Tibial nerve (tissue), 4 donors: Measurements from ENCODE around the gene SMIM14. TPM values are rescaled to one million over a fixed set of nuclear protein-coding genes. Genes with fewer than 3 reads are reported as not detected.
"Not testable (repeated sequence)": the region's sequence is repeated elsewhere in the genome, so short reads cannot be mapped to it uniquely, and the experiment has no call there.

Source experiments
- DNase-seq, 2 donors: peaks; one replicate each; pipeline ENCODE4 v3.0.0-alpha.2; 2019; ENCODE audit warnings: low spot score in 2 of 2
- H3K27ac ChIP-seq, 4 donors: fragments of 200-600 bp; sonication (generic) in 3 of 4; one replicate each; pipeline ENCODE4 v1.5.1; 2017 to 2019; ENCODE audit warnings: mild to moderate bottlenecking in 1 of 4
- H3K27me3 ChIP-seq, 2 donors: fragments of 200-600 bp; sonication (generic) in 1 of 2; one replicate each; pipeline versions ENCODE4 v1.5.1 to v1.6.0; 2017 to 2019
- H3K36me3 ChIP-seq, 3 donors: fragments of 200-600 bp; sonication (generic); one replicate each; pipeline ENCODE4 v1.5.1; 2018 to 2019
- H3K4me1 ChIP-seq, 4 donors: fragments of 200-600 bp; sonication (generic) in 3 of 4; one replicate each; pipeline ENCODE4 v1.5.1; 2017 to 2019
- H3K4me3 ChIP-seq, 4 donors: fragments of 200-600 bp; sonication (generic) in 3 of 4; one replicate each; pipeline ENCODE4 v1.5.1; 2017 to 2019; ENCODE audit warnings: mild to moderate bottlenecking in 1 of 4, moderate library complexity in 1 of 4
- H3K9me3 ChIP-seq, 4 donors: fragments of 200-600 bp; sonication (generic) in 3 of 4; one replicate each; pipeline ENCODE4 v1.5.1; 2017 to 2019
- EP300 ChIP-seq, 2 donors: sonication (generic); formaldehyde crosslinking; IDR thresholded peaks; one replicate each; pipeline ENCODE4 v1.6.1; 2017; ENCODE audit warnings: antibody characterized with exemption in 2 of 2, mild to moderate bottlenecking in 1 of 2
- POLR2A ChIP-seq, 2 donors: fragments of 450-650 bp; IDR thresholded peaks; one replicate each; pipeline ENCODE4 v1.6.1; 2017; ENCODE audit warnings: antibody characterized with exemption in 2 of 2, mild to moderate bottlenecking in 2 of 2, moderate library complexity in 2 of 2
- WGBS, 2 donors: methylation state at CpG; one replicate each; pipeline ENCODE4 v1.1.5; 2018; 5-methylcytosine and 5-hydroxymethylcytosine counted together
- total RNA-seq, 4 donors: library from RNA; depleted of rRNA; stranded (reverse); fragments of >200 nt; gene quantifications; one replicate each; pipeline ENCODE4 v1.1.0, GENCODE V29; 2016
- TF ChIP-seq, protein P1 (sequence below), 5 experiments: fragments of 200-600 bp in 3 of 5; fragments of 450-650 bp in 2 of 5; sonication (generic) in 3 of 5; IDR thresholded peaks; one replicate each; pipeline ENCODE4 v1.5.1; 2016 to 2019; ENCODE audit warnings: antibody characterized with exemption in 5 of 5, mild to moderate bottlenecking in 3 of 5, moderate library complexity in 2 of 5

SMIM14 gene
- total RNA-seq, result 10 to 100 TPM; 26.7 to 42.6 (median 36.2) TPM

DNA sequence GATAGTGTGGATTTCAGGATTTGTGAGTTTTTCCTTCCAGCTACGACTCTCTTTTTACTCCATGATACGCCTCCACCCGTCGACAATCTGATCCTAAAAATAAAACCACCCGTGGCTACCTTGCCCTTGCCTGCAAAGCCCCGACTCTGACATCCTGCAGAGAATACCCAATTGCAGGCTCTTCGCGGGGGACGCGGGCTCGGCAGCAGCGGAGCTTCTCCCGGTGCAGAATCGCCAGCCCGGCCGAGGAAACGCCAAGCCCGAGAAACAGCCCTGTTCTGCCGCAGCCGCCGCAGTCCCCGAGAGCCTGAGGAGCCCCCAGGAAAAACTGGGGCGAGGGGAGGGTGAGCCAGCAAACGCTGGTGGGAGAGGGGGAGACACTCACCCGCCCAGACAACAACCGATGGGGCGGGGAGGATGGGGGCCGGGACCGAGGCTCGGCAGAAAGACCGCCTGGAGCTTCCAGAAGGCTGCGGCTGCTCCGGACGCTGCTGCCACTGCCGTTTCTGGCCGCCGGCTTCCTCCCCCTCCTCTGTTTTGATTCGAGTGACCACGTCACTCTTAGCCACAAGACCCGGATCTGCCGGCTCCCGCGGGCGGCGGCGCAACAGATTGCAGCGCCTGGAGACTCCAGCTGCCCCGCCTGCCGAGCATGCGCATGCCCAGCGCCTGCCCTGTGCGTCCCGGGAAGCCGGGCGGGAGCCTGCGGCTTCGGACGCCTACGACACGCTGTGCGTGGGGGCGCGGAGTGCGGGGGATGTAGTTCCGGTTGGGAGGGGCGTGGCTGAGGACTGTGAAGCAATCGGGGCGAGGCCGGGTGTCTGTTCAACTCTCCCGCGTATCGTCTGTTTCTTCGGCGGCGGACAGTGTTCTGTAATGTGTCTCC is at the start of gene SMIM14:
Gene SMIM14 (minus strand): TSS at position 512 of the 886 bp plus-strand sequence. CDS start 33,720 bp downstream, outside the sequence.
- Histone ChIP-seq H3K4me3 (peak within 1 kb of the TSS; percentile 74 to 97 (median 88)), H3K9me3 (no peaks in the 10 kb centered on the region), H3K27ac (peak within 1 kb of the TSS; percentile 84 to 99 (median 98)), H3K4me1 (peaks cover 0 to 31% (median 16%) of the 10 kb centered on the region in 4 donors), H3K27me3 (no peaks in the 10 kb centered on the region), H3K36me3 (no peaks in the 10 kb centered on the region)
- TF ChIP-seq EP300 (IDR thresholded peaks at IDR 0.05) (peak; percentile 99), POLR2A (IDR thresholded peaks at IDR 0.05) (peak; percentile 95 to 97)
- TF ChIP-seq, protein P1, sequence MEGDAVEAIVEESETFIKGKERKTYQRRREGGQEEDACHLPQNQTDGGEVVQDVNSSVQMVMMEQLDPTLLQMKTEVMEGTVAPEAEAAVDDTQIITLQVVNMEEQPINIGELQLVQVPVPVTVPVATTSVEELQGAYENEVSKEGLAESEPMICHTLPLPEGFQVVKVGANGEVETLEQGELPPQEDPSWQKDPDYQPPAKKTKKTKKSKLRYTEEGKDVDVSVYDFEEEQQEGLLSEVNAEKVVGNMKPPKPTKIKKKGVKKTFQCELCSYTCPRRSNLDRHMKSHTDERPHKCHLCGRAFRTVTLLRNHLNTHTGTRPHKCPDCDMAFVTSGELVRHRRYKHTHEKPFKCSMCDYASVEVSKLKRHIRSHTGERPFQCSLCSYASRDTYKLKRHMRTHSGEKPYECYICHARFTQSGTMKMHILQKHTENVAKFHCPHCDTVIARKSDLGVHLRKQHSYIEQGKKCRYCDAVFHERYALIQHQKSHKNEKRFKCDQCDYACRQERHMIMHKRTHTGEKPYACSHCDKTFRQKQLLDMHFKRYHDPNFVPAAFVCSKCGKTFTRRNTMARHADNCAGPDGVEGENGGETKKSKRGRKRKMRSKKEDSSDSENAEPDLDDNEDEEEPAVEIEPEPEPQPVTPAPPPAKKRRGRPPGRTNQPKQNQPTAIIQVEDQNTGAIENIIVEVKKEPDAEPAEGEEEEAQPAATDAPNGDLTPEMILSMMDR (IDR thresholded peaks at IDR 0.05), result peak in 3 of 5 experiments; percentile 24 to 77 (median 69)
- 0 to 1% methylated on average over 41 to 44 of the region's 75 CpGs for WGBS, 2 donors
- peak; percentile 97 for DNase-seq

DNA sequence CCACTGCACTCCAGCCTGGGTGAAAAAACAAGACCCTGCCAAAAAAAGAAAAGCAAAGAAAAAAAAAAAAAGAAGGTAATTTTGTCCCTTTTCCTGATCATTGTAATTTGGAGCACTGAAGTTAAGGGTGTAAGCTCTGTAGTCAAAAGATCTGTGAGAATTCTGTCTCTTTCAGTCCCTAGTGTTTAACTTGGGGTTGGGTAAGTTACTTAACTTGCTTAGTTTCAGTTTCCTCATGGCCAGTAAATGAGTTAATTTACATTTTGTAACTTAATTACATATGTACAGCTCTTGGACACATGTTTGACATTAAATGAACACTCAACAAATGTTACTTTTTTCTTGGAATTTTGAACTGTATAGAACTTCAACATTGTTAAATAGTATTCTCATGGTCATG is 48.3 kb upstream of the SMIM14 start:
- Histone ChIP-seq H3K9me3 (no peaks in the 10 kb centered on the region), H3K4me3 (no peak overlapping the region), H3K27me3 (no peaks in the 10 kb centered on the region), H3K4me1 (no peaks in the 10 kb centered on the region), H3K27ac (no peak overlapping the region), H3K36me3 (no peaks in the 10 kb centered on the region)
- TF ChIP-seq, protein P1 (IDR thresholded peaks at IDR 0.05), result no peak
- DNase-seq, result no peak

DNA sequence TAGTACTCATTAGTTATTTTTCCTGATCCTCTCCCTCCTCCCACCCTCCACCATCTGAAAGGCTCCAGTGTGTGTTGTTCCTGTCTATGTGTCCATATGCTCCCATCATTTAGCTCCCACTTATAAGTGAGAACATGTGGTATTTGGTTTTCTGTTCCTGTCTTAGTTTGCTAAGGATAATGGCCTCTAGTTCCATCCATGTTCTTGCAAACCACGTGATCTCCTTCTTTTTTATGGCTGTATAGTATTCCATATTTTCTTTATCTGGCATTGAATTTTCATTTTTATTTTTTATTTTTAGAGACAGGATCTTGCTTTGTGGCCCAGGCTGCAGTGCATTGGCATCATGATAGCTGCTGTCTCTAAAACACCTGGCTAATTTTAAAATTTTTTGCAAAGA is 47.3 kb upstream of the SMIM14 start:
- no peaks in the 10 kb centered on the region for H3K36me3 ChIP-seq
- 0 to 41% methylated on average over 1 of the region's 1 CpG for WGBS, 2 donors
- no peak overlapping the region for H3K4me3 ChIP-seq
- no peaks in the 10 kb centered on the region for H3K27me3 ChIP-seq
- no peak for DNase-seq
- no peaks in the 10 kb centered on the region for H3K9me3 ChIP-seq
- TF ChIP-seq, protein P1 (IDR thresholded peaks at IDR 0.05), result no peak
- TF ChIP-seq EP300 (IDR thresholded peaks at IDR 0.05) (no peak), POLR2A (IDR thresholded peaks at IDR 0.05) (no peak)
- no peaks in the 10 kb centered on the region for H3K4me1 ChIP-seq
- no peak overlapping the region for H3K27ac ChIP-seq

DNA sequence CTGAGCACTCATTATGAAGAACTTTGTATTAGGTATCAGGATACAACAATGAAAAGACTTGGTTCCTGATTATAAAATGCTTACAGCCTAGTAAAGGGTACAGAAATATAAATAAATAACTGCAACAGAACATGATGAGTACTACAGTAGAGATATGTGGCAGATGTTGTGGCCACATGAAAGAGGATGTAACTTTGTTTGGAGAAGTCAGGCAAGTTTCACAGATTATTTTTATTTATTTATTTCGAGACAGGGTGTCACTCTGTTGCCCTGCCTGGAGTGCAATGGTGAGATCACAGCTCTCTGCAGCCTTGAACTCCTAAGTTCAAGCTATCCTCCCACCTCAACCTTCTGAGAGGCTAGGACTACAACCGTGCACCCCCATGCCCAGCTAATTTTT is 43.5 kb upstream of the SMIM14 start:
- Histone ChIP-seq H3K4me3 (no peak overlapping the region), H3K27ac (no peak overlapping the region), H3K27me3 (no peaks in the 10 kb centered on the region), H3K36me3 (no peaks in the 10 kb centered on the region), H3K9me3 (no peaks in the 10 kb centered on the region), H3K4me1 (no peaks in the 10 kb centered on the region)
- TF ChIP-seq, protein P1 (IDR thresholded peaks at IDR 0.05), result no peak
- TF ChIP-seq POLR2A (IDR thresholded peaks at IDR 0.05) (no peak), EP300 (IDR thresholded peaks at IDR 0.05) (no peak)
- 83 to 87% methylated on average over 2 of the region's 2 CpGs for WGBS, 2 donors
- no peak for DNase-seq

DNA sequence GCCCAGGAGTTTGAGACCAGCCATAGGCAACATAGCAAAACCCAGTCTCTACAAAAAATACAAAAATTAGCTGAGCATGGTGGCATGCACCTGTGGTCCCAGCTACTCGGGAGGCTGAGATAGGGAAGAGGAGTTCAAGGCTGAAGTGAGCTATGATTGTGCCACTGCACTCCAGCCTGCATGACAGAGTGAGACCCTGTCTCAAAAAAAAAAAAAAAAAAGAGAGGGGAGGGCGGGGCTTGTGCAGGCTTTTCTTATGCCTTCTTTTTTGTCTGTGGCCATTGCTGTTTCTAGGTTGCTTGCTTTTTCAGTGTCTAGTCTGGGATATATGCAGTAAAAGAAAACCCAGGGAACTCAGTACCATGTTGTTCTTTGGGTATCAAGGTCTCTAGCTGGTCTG is 42.3 kb upstream of the SMIM14 start:
- not testable (repeated sequence) for H3K27me3 ChIP-seq, H3K4me3 ChIP-seq, H3K27ac ChIP-seq, H3K9me3 ChIP-seq, H3K36me3 ChIP-seq, DNase-seq, H3K4me1 ChIP-seq
- WGBS, 2 donors, result 84 to 86% methylated on average over 2 of the region's 2 CpGs

DNA sequence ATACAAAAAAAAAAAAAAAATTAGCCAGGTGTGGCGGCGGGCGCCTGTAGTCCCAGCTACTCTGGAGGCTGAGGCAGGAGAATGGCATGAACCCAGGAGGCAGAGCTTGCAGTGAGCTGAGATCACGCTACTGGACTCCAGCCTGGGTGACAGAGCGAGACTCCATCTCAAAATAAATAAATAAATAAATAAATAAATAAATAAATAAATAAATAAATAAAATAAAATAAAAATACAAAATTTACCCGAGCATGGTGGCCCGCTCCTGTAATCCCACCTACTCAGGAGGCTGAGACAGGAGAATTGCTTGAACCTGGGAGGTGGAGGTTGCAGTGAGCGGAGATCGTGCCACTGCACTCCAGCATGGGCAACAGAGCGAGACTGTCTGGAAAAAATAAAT is 37.0 kb upstream of the SMIM14 start:
- H3K27ac ChIP-seq, H3K36me3 ChIP-seq, DNase-seq, H3K9me3 ChIP-seq, H3K4me3 ChIP-seq, H3K4me1 ChIP-seq, H3K27me3 ChIP-seq: not testable (repeated sequence)
- WGBS, 2 donors, result 92 to 95% methylated on average over 10 of the region's 10 CpGs

DNA sequence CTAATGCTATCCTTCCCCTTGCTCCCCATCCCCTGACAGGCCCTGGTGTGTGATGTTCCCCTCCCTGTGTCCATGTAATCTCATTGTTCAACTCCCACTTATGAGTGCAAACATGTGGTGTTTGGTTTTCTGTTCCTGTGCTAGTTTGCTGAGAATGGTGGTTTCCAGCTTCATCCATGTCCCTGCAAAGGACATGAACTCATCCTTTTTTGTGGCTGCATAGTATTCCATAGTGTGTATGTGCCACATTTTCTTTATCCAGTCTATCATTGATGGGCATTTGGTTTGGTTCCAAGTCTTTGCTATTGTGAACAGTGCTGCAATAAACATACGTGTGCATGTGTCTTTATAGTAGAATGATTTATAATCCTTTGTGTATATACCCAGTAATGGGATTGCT is 31.6 kb upstream of the SMIM14 start:
- not testable (repeated sequence) for H3K9me3 ChIP-seq, H3K36me3 ChIP-seq, H3K4me1 ChIP-seq, H3K4me3 ChIP-seq, H3K27ac ChIP-seq, H3K27me3 ChIP-seq, DNase-seq
- whole genome bisulfite sequencing, 2 donors, result 88 to 89% methylated on average over 1 of the region's 1 CpG
